ENCODE data around the gene HDAC1. TPM values are rescaled to one million over a fixed set of nuclear protein-coding genes. Genes with fewer than 3 reads are reported as not detected.

The HDAC1 gene
- total RNA-seq, 2 experiments from 2014 or later = 56.9 to 61.0 TPM

DNA sequence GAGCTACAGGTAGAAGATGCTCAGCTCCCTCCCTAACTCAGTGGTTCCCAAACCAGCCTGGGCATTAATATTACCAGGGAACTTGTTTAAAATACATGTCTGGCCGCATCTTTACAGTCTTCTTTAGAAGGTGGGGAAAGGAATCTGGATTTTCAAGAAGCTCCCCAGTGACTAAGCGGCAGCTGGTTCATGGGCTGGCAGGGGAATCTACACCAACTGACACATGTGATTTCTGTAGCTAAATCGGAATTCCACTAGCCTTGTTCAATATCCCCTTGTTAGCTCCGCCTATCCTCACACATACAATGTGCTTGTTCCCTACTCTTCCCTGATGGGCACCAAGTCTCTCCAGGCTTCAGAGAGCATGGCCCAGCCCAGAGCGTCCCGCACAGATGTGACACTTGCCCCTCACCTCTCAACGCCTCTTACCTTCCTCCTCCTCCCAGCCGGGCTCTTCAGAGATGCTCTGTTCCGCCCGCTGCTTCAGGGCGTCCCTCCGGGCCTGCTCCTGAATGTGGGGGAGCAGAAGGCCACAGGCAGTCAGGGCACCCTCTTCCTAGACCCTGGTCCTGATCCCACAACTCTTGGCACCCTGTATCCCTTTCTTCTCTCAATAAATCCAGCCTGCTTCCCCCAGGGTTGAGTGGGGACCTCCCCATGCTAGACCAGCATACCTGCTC is 85.8 kb downstream of the HDAC1 start:
- no peak overlapping the region for H3K27ac ChIP-seq (ENCODE audit: low read depth in 1 of 2, low read length in 2 of 2)
- no peak overlapping the region for H3K4me3 ChIP-seq (ENCODE audit: low read length)
- H3K9me3 Mint-ChIP-seq = no peaks in the 10 kb centered on the region
- peaks cover 15% of the 10 kb centered on the region for H3K4me1 Mint-ChIP-seq (ENCODE audit: low read depth)
- H3K27me3 Mint-ChIP-seq = no peaks in the 10 kb centered on the region
- H3K27ac Mint-ChIP-seq = no peak overlapping the region
- intact Hi-C loops (cut with DNase I, micrococcal nuclease) = no loop called here
- H3K4me3 Mint-ChIP-seq = no peak overlapping the region
- H3K36me3 ChIP-seq (ENCODE audit: insufficient read depth, low read length) = peaks cover 95% of the 10 kb centered on the region
- H3K4me1 ChIP-seq (ENCODE audit: insufficient read depth, low read length) = peaks cover 2% of the 10 kb centered on the region
- TF ChIP-seq, protein P1, sequence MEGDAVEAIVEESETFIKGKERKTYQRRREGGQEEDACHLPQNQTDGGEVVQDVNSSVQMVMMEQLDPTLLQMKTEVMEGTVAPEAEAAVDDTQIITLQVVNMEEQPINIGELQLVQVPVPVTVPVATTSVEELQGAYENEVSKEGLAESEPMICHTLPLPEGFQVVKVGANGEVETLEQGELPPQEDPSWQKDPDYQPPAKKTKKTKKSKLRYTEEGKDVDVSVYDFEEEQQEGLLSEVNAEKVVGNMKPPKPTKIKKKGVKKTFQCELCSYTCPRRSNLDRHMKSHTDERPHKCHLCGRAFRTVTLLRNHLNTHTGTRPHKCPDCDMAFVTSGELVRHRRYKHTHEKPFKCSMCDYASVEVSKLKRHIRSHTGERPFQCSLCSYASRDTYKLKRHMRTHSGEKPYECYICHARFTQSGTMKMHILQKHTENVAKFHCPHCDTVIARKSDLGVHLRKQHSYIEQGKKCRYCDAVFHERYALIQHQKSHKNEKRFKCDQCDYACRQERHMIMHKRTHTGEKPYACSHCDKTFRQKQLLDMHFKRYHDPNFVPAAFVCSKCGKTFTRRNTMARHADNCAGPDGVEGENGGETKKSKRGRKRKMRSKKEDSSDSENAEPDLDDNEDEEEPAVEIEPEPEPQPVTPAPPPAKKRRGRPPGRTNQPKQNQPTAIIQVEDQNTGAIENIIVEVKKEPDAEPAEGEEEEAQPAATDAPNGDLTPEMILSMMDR (IDR thresholded peaks at IDR 0.05) = no peak
- peaks cover 97% of the 10 kb centered on the region for H3K36me3 Mint-ChIP-seq (ENCODE audit: low read depth)
- POLR2A ChIA-PET = interaction anchor here (1.3 to 2.0 kb wide), 2 partner anchors 17 to 56 kb away, joined by 4 to 5 read pairs; partner anchors contain the start of gene BSDC1
- CTCF ChIA-PET = no interaction called here
- H3K27me3 ChIP-seq (ENCODE audit: control insufficient read depth in 1 of 2, insufficient read depth in 2 of 2, low read length in 2 of 2) = no peaks in the 10 kb centered on the region
- DNase-seq (no peak), ATAC-seq (ENCODE audit: poor library complexity) (no peak)
- H3K9me3 ChIP-seq (ENCODE audit: control insufficient read depth in 1 of 2, insufficient read depth in 1 of 2, low read length in 2 of 2) = no peaks in the 10 kb centered on the region

DNA sequence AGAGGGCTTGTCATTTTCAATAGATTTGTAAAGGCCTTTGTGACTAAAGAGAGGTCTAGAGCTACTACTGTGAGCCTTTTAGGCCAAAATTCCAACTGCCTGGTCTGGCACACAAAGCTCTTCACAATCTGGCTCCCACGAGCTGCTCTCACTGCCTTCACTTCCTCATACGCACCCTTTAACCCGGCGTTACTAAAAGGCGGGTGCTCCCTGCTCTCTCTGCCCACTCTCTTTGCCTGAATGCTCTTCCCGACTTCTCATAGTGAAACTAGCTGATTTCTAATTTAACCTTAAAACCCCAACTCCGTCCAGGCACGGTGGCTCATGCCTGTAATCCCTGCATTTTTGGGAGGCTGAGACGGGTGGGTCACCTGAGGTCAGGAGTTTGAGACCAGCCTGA is 88.2 kb downstream of the HDAC1 start:
- ChIA-PET POLR2A (interaction anchor here (1.2 kb wide), 1 partner anchor 14 kb away, joined by 6 read pairs; the partner anchor contains the start of gene BSDC1), CTCF (no interaction called here)
- H3K4me3 ChIP-seq (ENCODE audit: low read length) = no peak overlapping the region
- Mint-ChIP-seq H3K9me3 (no peaks in the 10 kb centered on the region), H3K36me3 (ENCODE audit: low read depth) (peaks cover 97% of the 10 kb centered on the region), H3K4me3 (no peak overlapping the region), H3K4me1 (ENCODE audit: low read depth) (peaks cover 1% of the 10 kb centered on the region), H3K27ac (no peak overlapping the region), H3K27me3 (no peaks in the 10 kb centered on the region)
- ATAC-seq (ENCODE audit: poor library complexity) = no peak
- intact Hi-C loops (cut with DNase I, micrococcal nuclease) = no loop called here
- no peaks in the 10 kb centered on the region for H3K27me3 ChIP-seq (ENCODE audit: control insufficient read depth in 1 of 2, insufficient read depth in 2 of 2, low read length in 2 of 2)
- DNase-seq = no peak
- no peak overlapping the region for H3K27ac ChIP-seq (ENCODE audit: low read depth in 1 of 2, low read length in 2 of 2)
- no peaks in the 10 kb centered on the region for H3K4me1 ChIP-seq (ENCODE audit: insufficient read depth, low read length)
- H3K36me3 ChIP-seq (ENCODE audit: insufficient read depth, low read length) = peaks cover 96% of the 10 kb centered on the region
- no peaks in the 10 kb centered on the region for H3K9me3 ChIP-seq (ENCODE audit: control insufficient read depth in 1 of 2, insufficient read depth in 1 of 2, low read length in 2 of 2)
- TF ChIP-seq, protein P1 (IDR thresholded peaks at IDR 0.05) = no peak

Other genes with a start within 250 kb of the HDAC1 start
- gene TMEM39B, start 219.1 kb upstream of the HDAC1 start, total RNA-seq = 1 to 10 TPM; 7.2 to 7.9 TPM
- 10 to 100 TPM; 47.1 to 47.8 TPM for gene KPNA6, start 184.0 kb upstream of the HDAC1 start, total RNA-seq
- 1 to 10 TPM; 6.3 to 6.4 TPM for gene TXLNA, start 112.4 kb upstream of the HDAC1 start, total RNA-seq
- 1 to 10 TPM; 4.0 to 5.7 TPM for gene CCDC28B, start 91.5 kb upstream of the HDAC1 start, total RNA-seq
- 1 to 10 TPM; 2.4 to 3.2 TPM for gene IQCC, start 86.4 kb upstream of the HDAC1 start, total RNA-seq
- gene DCDC2B, start 83.0 kb upstream of the HDAC1 start, total RNA-seq = under 1 TPM in 1 of 2 experiments, not detected in 1; 0.14 TPM
- 10 to 100 TPM; 11.5 to 12.8 TPM for gene TMEM234, start 69.7 kb upstream of the HDAC1 start, total RNA-seq
- 100 to 1,000 TPM; 103 to 110 TPM for gene EIF3I, start 69.7 kb upstream of the HDAC1 start, total RNA-seq
- gene FAM167B, start 44.9 kb upstream of the HDAC1 start, total RNA-seq = under 1 TPM; 0.38 to 0.45 TPM
- gene LCK, start 40.8 kb upstream of the HDAC1 start, total RNA-seq = 100 to 1,000 TPM; 187 to 188 TPM
- gene MARCKSL1, start 44.1 kb downstream of the HDAC1 start, total RNA-seq = 10 to 100 TPM; 23.4 to 23.6 TPM
- gene FAM229A, start 70.4 kb downstream of the HDAC1 start, total RNA-seq = 10 to 100 TPM; 38.0 to 38.6 TPM
- under 1 TPM in 1 of 2 experiments, not detected in 1; 0.98 TPM for gene TSSK3, start 70.5 kb downstream of the HDAC1 start, total RNA-seq
- 100 to 1,000 TPM; 186 to 190 TPM for gene BSDC1, start 102.4 kb downstream of the HDAC1 start, total RNA-seq
- not detected for gene ZBTB8B, start 173.0 kb downstream of the HDAC1 start, total RNA-seq
- not detected for gene ZBTB8A, start 247.3 kb downstream of the HDAC1 start, total RNA-seq